Hippocampal formation (tissue), 2 donors: Measurements from ENCODE around the gene TCAIM.

Experiments
- DNase-seq, 2 donors: peaks; one replicate each; lab custom pipeline; 2025; lab: John Stamatoyannopoulos, UW

Gene TCAIM

DNA sequence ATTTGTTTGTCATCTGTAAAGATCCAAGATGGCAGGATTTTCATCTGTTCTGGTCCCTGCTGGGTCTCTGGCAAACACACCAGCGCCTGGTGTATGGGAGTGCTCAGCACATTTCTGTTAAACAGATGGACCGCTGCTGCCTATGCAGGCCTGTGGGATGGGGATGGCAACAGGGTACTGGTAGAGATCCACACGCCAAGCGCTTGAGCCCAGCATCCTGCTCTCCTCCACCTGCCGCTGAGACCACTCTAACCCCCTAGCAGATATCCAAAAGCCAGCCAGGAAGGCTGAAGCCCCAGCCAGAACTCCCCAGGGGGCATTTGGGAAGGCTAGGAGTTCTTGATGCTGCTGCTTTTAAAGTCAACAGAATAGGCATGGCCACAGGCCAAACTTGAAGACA, 107.2 kb downstream of the TCAIM start:
- DNase-seq, result no peak

DNA sequence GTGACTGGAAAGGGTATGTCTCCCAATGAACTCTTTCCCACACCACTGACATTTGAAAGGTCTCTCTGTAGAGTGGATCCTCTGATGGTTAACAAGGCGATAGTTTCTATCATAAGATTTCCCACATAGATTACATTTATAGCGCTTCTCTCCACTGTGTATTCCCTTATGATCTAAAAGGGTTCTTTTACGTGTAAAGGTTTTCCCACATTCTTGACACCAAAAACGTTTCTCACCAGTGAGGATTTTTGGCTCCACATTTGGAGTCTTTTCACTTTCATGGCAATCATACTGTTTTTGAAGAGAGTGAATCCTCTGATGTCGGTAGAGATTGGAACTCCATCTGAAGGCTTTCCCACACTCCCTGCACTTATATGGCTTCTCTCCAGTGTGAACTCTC, 108.4 kb downstream of the TCAIM start:
- DNase-seq, result no peak

DNA sequence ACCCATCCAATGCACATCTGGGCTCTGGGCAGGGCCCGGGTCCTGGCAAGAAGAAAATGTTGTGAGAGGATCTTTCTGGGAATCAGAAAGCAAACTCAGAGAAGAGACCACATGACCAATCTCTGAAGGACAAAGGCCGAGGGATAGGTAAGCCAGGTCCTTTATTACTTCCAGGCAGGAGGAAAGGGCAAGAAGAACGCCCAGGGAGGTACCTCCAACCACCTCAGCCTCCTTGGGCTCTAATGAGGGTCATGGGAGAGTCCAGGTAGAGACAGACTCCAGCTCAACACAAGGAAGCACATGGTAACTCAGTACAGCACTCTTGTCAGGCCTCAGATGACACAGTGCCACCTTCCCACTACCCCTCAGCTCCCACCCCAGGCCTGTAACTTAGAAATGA, 112.9 kb downstream of the TCAIM start:
- DNase-seq, result no peak

DNA sequence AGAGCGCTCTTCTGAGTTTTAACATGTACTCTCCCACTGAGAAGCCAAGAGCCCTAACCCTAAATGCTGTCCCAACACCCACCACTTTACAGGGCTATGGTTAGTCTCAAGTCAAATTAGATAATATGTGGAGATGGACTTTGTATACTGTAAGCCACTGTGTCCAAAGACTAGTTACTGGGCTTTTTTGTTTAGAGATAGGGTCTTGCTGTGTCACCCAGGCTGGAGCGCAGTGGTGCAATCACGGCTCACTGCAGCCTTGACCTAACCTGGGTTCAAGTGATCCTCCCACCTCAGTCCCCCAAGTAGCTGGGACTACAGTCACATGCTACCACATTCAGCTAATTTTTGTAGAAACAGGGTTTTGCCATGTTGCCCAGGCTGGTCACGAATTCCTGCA, 115.7 kb downstream of the TCAIM start:
- DNase-seq, result no peak

DNA sequence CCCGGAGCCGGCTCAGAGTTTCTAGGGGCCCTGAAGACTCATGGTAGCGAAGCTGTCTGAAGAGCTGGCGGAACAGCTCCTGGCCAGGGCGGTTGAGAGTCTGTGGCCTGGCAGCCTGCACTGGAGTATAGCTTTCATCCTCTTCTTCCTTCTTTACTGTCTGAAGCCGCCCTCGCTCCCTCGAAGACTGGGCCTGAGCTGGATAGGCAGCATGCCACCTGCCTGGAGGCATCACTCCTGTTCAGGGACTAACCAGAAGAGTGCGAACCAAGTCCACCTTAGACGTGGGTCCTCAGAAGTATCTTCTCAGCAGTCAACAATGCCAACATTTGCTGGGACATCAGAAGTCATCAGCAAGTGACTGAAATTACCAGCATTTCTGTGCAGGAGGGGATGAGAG, 116.8 kb downstream of the TCAIM start:
- no peak for DNase-seq
